NCI-H446 (cell line): Measurements from ENCODE around the gene ESPNL.
"Not testable (repeated sequence)": the region's sequence is repeated elsewhere in the genome, so short reads cannot be mapped to it uniquely, and the experiment has no call there.

Experiments
- DNase-seq, 2 experiments: peaks; one replicate each; lab custom pipeline; 2025; lab: John Stamatoyannopoulos, UW

ESPNL gene

GRCh38 chr2:238100049-238100820 lies at the start of gene ESPNL:
TSS of gene ESPNL (plus strand) at chr2:238100340. CDS start at chr2:238100420, 80 bp downstream.
- no peak for DNase-seq

GRCh38 chr2:238053191-238053776 lies 46.9 kb upstream of the ESPNL start:
- DNase-seq = no peak

GRCh38 chr2:238055841-238056240 lies 44.3 kb upstream of the ESPNL start:
- DNase-seq = no peak

GRCh38 chr2:238057696-238058575 lies 42.2 kb upstream of the ESPNL start:
- DNase-seq = not testable (repeated sequence)

GRCh38 chr2:238059505-238059904 lies 40.6 kb upstream of the ESPNL start:
- DNase-seq = peak in 1 of 2 experiments; percentile 45

- DNase-seq = peak in 1 of 2 experiments; percentile 38
Observed at GRCh38 chr2:238060096-238060541, 40.0 kb upstream of the ESPNL start.

GRCh38 chr2:238060542-238061314 lies 39.4 kb upstream of the ESPNL start, which contains the start of gene SCLY:
TSS of gene SCLY (plus strand) at chr2:238061001. CDS start at chr2:238061055, 54 bp downstream.
- peak; percentile 82 to 97 for DNase-seq

GRCh38 chr2:238061315-238062202 lies 38.6 kb upstream of the ESPNL start:
- peak; percentile 8 to 15 for DNase-seq

GRCh38 chr2:238063414-238064189 lies 36.5 kb upstream of the ESPNL start:
- no peak for DNase-seq

- no peak for DNase-seq
Observed at GRCh38 chr2:238064376-238064775, 35.8 kb upstream of the ESPNL start.

- no peak for DNase-seq
Observed at GRCh38 chr2:238065071-238065846, 34.9 kb upstream of the ESPNL start.

- DNase-seq = no peak
Observed at GRCh38 chr2:238066218-238066617, 33.9 kb upstream of the ESPNL start.

GRCh38 chr2:238066718-238067117 lies 33.4 kb upstream of the ESPNL start:
- DNase-seq = not testable (repeated sequence)

- DNase-seq = no peak
Observed at GRCh38 chr2:238067939-238068338, 32.2 kb upstream of the ESPNL start.

- no peak for DNase-seq
Observed at GRCh38 chr2:238069021-238069709, 31.0 kb upstream of the ESPNL start.

GRCh38 chr2:238069877-238070276 lies 30.3 kb upstream of the ESPNL start:
- no peak for DNase-seq

GRCh38 chr2:238075397-238075796 lies 24.7 kb upstream of the ESPNL start:
- no peak for DNase-seq

- DNase-seq = no peak
Observed at GRCh38 chr2:238077292-238077691, 22.8 kb upstream of the ESPNL start.
